COR-L47 (cell line): Measurements from ENCODE around the gene RIC8B.
"Not testable (repeated sequence)": the region's sequence is repeated elsewhere in the genome, so short reads cannot be mapped to it uniquely, and the experiment has no call there.

Source experiments
- DNase-seq: peaks from one replicate; lab custom pipeline; 2025; lab: John Stamatoyannopoulos, UW

Gene RIC8B

GRCh38 chr12:106774005-106774807 lies at the start of gene RIC8B:
Gene RIC8B (plus strand): TSS chr12:106774682. CDS start chr12:106774746, 64 bp downstream.
- DNase-seq, result peak; percentile 98

- no peak for DNase-seq
Measured at GRCh38 chr12:106724934-106725333, 49.5 kb upstream of the RIC8B start.

DNA sequence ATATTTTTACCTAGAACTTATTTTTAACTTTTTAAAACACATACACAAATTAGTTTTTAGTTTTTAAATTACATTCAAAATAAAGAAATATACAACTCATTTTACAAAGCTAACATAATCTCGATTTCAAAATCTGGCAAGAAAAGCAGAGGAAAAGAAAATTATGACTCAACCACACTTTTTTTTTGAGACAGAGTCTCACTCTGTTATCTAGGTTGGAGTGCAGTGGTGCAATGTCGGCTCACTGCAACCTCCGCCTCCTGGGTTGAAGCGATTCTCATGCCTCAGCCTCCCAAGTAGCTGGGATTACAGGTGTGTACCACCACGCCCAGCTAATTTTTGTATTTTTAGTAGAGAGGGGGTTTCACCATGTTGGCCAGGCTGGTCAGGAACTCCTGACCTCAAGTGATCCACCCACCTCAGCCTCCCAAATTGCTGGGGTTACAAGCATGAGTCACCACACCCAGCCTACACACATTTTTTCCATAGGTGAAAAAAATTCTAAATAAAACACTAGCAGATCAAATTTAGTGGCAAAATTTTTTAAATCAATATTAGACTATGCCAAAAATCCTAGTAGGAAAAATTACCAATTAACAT lies 47.8 kb upstream of the RIC8B start:
- DNase-seq, result not testable (repeated sequence)

- DNase-seq, result no peak
Measured at GRCh38 chr12:106729611-106730010, 44.9 kb upstream of the RIC8B start.

DNA sequence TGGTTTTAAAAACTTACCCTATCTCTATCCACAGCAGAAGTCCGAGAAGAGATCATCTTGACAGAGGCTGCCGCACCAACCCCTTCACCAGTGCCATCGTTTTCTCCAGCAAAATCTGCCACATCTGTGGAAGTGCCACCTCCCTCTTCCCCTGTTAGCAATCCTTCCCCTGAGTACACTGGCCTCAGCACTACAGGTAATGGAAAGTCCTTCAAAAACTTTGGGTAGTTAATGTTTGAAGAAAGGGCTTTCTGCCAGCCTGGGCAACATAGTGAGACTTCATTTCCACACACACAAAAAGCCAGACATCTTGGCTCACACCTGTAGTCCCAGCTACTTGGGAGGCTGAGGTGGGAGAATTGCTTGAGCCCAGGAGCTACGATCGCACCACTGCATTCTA lies 41.6 kb upstream of the RIC8B start:
- DNase-seq, result no peak

DNA sequence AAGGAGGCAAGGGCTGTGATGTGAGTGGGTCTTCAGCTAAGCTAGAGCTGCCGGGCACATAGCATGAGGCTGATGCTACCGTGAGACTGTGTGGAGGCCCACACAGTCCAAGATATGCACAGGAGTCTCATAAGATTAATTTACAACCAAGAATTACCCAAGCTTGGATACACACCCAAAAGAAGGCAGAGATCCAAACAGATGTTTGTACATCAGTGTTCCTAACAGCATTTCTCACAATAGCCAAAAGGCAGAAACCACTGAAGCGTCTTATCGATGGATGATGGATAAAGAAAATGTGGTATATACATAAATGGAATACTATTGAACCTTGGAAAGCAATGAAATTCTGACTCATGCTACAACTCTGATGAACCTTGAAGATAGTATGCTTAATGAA lies 40.8 kb upstream of the RIC8B start:
- DNase-seq, result no peak

GRCh38 chr12:106736051-106736957 lies 38.2 kb upstream of the RIC8B start:
- DNase-seq, result no peak

- DNase-seq, result no peak
Measured at GRCh38 chr12:106739318-106739717, 35.2 kb upstream of the RIC8B start.

- no peak for DNase-seq
Measured at GRCh38 chr12:106739815-106740530, 34.5 kb upstream of the RIC8B start.

- DNase-seq, result no peak
Measured at GRCh38 chr12:106740818-106741217, 33.7 kb upstream of the RIC8B start.

DNA sequence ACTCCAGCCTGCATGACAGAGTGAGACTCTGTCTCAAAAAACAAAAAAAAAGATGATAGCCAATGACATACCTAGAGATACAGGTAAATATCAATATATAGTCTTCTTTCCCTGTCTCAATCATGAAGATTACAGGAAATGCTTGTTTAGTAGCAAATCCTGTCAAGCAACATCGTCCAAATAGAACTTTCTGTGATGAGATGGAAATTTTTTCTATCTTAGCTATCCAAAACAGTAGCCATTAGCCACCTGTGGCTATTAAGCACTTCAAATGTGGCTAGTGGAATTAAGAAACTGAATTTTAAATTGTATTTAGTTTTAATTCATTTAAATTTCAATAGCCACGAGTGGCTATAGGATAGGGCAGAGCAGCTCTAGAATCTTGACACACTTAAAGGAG lies 33.2 kb upstream of the RIC8B start:
- DNase-seq, result no peak

DNA sequence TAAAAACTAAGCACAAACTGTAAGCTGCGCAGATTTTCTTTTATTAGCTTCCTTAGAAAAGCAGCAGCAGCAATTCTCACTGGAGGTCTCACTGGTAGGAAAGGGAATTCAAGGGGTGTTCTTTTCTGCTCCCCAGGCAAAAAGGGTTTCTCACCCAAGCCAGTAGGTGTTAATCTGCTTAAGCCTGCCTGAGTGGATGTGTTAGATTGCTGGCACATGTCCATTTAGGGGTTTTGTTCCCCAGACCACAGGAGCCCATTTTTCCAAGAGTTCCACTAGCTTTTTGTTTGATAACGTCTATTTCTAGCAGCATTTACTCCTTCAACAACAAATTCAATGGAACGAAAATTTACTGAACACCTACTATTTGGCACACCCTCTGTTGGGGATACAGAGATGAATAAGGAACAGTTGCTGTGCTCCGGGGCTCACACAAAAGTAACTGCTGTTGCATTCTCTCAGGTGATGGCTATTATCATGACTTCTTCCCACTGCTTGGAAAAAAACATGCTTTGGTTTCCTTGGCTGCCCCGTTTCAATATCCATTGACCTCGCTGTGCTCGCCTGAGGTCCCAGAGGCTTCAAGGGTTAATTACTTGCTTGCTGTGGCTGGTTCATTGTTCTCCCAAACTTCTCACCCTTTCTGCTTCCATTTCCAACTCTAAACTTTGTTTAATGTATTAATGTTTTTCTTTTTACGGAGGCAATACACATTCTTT lies 31.1 kb upstream of the RIC8B start:
- DNase-seq, result no peak

- no peak for DNase-seq
Measured at GRCh38 chr12:106744600-106744999, 29.9 kb upstream of the RIC8B start.

DNA sequence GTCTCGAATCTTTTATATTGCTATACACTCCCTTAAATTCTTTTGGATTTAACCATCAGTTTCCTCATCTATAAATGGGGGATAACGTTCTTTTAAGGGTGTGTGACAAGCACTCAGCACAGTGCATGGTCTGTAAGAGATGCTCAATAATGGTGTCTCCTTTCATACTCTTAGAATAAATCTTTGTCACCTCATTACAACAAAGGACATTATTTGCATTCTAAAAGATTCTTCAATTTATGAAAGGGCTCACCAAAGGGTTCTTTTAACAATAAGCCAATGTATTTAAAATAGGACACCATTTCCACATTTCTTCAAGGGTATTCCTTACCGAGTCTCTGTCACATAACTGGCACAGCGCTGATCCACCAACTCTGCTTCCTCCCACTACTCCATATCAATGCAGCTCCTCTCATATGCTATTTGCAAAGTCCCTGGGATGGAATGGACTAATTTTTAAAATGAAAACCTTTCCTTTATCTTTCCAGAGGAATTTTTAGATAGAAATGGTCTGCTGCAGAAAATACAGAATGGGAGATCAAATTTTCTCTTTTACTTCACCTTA lies 29.2 kb upstream of the RIC8B start:
- DNase-seq, result no peak

- DNase-seq, result no peak
Measured at GRCh38 chr12:106747973-106748436, 26.5 kb upstream of the RIC8B start.

DNA sequence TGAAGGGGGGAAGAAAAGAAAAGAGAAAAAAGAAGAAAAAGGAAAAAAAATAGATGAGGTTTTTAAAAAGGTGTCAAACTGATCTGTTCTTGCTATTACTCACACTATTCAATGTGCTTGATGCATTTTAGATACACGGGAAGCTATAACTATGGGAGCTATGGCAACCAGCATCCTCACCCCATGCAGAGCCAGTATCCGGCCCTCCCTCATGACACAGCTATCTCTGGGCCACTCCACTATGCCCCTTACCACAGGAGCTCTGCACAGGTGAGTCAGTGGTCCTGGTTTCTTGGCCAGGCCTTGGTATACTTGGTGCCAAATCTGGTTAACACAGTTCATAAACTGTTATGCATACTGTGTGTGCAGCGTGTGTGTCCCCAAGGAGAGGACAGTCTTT lies 24.0 kb upstream of the RIC8B start:
- DNase-seq, result no peak

GRCh38 chr12:106753526-106753925 lies 21.0 kb upstream of the RIC8B start:
- DNase-seq, result no peak

- DNase-seq, result no peak
Measured at GRCh38 chr12:106754331-106754730, 20.2 kb upstream of the RIC8B start.

DNA sequence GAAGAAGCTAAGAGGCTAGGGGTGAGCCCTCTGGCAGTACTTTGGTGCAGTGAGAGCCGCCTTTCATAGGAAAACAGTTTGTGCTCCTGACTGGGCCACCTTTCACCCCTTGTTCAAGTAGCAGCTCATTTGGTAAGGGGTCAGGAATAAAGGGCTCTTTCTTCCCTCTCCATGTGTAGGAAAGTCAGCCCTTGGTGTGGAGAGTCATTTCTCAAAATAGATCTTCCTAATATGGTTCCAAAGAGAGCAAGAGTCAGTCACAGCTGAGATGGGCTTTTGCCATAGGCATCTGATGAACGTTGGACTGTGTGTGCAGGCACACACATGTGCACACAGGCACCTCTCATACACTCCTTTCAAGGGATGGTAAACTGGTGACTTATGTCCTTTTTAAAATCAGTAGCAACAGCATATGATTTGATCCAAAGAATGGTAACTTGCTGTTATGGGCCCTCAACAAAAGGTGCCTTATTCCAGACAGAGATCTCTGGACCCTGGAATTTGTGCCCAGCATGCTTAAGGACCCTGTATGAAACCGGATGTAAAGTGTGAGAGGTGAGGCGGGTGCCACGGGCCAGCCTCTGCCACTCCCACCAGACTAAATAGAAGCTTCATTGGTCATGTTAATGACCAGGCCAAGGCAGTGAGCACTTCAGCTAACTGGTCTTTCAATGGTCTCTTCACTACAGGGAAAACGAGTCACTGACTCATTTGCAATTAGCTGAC lies 16.7 kb upstream of the RIC8B start:
- no peak for DNase-seq
